T47D (cell line): ENCODE measurements around the gene A1BG.
"Not testable (repeated sequence)": the region's sequence is repeated elsewhere in the genome, so short reads cannot be mapped to it uniquely, and the experiment has no call there.

Source experiments
- DNase-seq, 2 experiments: peaks; one replicate each; pipeline versions ENCODE4 v3.0.0 to v3.0.0-alpha.2; 2011 to 2012; ENCODE audit warnings: low read depth in 1 of 2, low spot score in 1 of 2
- JUND ChIP-seq: IDR thresholded peaks from 2 replicates; pipeline ENCODE4 v1.6.1; 2012; ENCODE audit warnings: low read depth
- in situ Hi-C: cut with HindIII; loops from 2 replicates; pipeline ENCODE4 v1.10.0; 2016; ENCODE audit warnings: low sequenced_read_pairs, low pct_unique_long_range_greater_than_20kb

Gene A1BG

GRCh38 chr19:58380662-58381459, 27.6 kb upstream of the A1BG start, which contains the start of gene ZNF837:
Gene ZNF837, minus strand, starts transcription at chr19:58381030. Its CDS starts 11,698 bp downstream, at chr19:58369332.
- in situ Hi-C loops, result no loop called here
- peak; percentile 88 to 100 for DNase-seq
- TF ChIP-seq JUND, result no peak

- in situ Hi-C loops, result no loop called here
Observed at GRCh38 chr19:58380037-58380661, 26.9 kb upstream of the A1BG start.

GRCh38 chr19:58379246-58379645, 26.0 kb upstream of the A1BG start:
- DNase-seq, result no peak
- TF ChIP-seq JUND, result no peak
- in situ Hi-C loops, result no loop called here

More at GRCh38 chr19:58380037-58380661, 26.9 kb upstream of the A1BG start:
- DNase-seq, result no peak
- no peak for TF ChIP-seq JUND

GRCh38 chr19:58376724-58377123, 23.4 kb upstream of the A1BG start:
- DNase-seq, in situ Hi-C loops: not testable (repeated sequence)

GRCh38 chr19:58374200-58374599, 20.9 kb upstream of the A1BG start:
- TF ChIP-seq JUND, result no peak
- no peak for DNase-seq

GRCh38 chr19:58372311-58373133, 19.2 kb upstream of the A1BG start:
- TF ChIP-seq JUND, result no peak
- peak in 1 of 2 experiments; percentile 77 for DNase-seq
- in situ Hi-C loops, result no loop called here

More at GRCh38 chr19:58374200-58374599, 20.9 kb upstream of the A1BG start:
- in situ Hi-C loops, result no loop called here

GRCh38 chr19:58368561-58369360, 15.5 kb upstream of the A1BG start:
- TF ChIP-seq JUND, result no peak
- DNase-seq, result no peak
- in situ Hi-C loops, result no loop called here

GRCh38 chr19:58367698-58368454, 14.6 kb upstream of the A1BG start:
- in situ Hi-C loops, result no loop called here
- TF ChIP-seq JUND, result no peak
- DNase-seq, result no peak

GRCh38 chr19:58366585-58367430, 13.5 kb upstream of the A1BG start:
- in situ Hi-C loops, result no loop called here
- no peak for DNase-seq
- no peak for TF ChIP-seq JUND

GRCh38 chr19:58364146-58364545, 10.9 kb upstream of the A1BG start:
- no peak for DNase-seq
- no peak for TF ChIP-seq JUND
- in situ Hi-C loops, result no loop called here
